ENCODE measurements around the gene GRM5.
"Not testable (repeated sequence)": the region's sequence is repeated elsewhere in the genome, so short reads cannot be mapped to it uniquely, and the experiment has no call there.

Gene GRM5

DNA sequence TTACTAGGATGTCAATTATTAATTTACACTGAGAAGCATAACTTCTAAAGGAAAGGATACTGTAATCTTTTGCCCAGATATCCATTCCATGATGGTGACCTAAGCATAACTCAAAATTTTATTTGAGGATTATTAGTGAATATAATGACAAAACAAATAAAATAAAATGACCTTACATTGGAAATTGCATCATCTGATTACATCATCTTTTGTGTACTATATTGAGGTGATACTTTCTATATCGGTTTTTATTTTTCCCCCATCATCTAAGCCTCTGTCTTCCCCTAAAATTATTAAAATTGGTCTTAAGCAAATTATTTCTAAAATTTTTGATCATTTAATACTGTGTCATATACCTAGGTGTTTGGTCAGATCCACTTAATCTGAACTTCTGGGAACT lies 578.1 kb downstream of the GRM5 start:
- no peaks in the 10 kb centered on the region for H3K9me3 ChIP-seq (ENCODE audit: control insufficient read depth in 1 of 2, low read length in 2 of 2)
- no peaks in the 10 kb centered on the region for H3K27me3 ChIP-seq (ENCODE audit: control insufficient read depth in 1 of 2, insufficient read depth in 2 of 2, low read length in 2 of 2)
- no peak overlapping the region for H3K27ac ChIP-seq (ENCODE audit: low read depth, low read length)
- no peaks in the 10 kb centered on the region for H3K36me3 ChIP-seq (ENCODE audit: control insufficient read depth in 1 of 2, insufficient read depth in 2 of 2, low read length in 2 of 2)
- H3K4me3 ChIP-seq (ENCODE audit: low read depth in 1 of 2, low read length in 2 of 2) = no peak overlapping the region
- H3K9ac ChIP-seq (ENCODE audit: low read depth in 1 of 2, low read length in 2 of 2) = no peak overlapping the region
- H3K4me1 ChIP-seq (ENCODE audit: control insufficient read depth in 1 of 2, insufficient read depth in 2 of 2, low read length in 2 of 2) = no peaks in the 10 kb centered on the region

- Histone ChIP-seq H3K27me3 (ENCODE audit: control insufficient read depth in 1 of 2, insufficient read depth in 2 of 2, low read length in 2 of 2) (no peaks in the 10 kb centered on the region), H3K4me3 (ENCODE audit: low read depth in 1 of 2, low read length in 2 of 2) (no peak overlapping the region), H3K36me3 (ENCODE audit: control insufficient read depth in 1 of 2, insufficient read depth in 2 of 2, low read length in 2 of 2) (no peaks in the 10 kb centered on the region), H3K4me1 (ENCODE audit: control insufficient read depth in 1 of 2, insufficient read depth in 2 of 2, low read length in 2 of 2) (no peaks in the 10 kb centered on the region), H3K27ac (ENCODE audit: low read depth, low read length) (no peak overlapping the region), H3K9ac (ENCODE audit: low read depth in 1 of 2, low read length in 2 of 2) (no peak overlapping the region), H3K9me3 (ENCODE audit: control insufficient read depth in 1 of 2, low read length in 2 of 2) (no peaks in the 10 kb centered on the region)
These were observed 580.7 kb downstream of the GRM5 start for GRCh38 chr11:88484873-88485621.

GRCh38 chr11:88482871-88483301 lies 582.9 kb downstream of the GRM5 start:
- Histone ChIP-seq H3K36me3 (ENCODE audit: control insufficient read depth in 1 of 2, insufficient read depth in 2 of 2, low read length in 2 of 2) (no peaks in the 10 kb centered on the region), H3K9ac (ENCODE audit: low read depth in 1 of 2, low read length in 2 of 2) (no peak overlapping the region), H3K27me3 (ENCODE audit: control insufficient read depth in 1 of 2, insufficient read depth in 2 of 2, low read length in 2 of 2) (no peaks in the 10 kb centered on the region), H3K9me3 (ENCODE audit: control insufficient read depth in 1 of 2, low read length in 2 of 2) (no peaks in the 10 kb centered on the region), H3K4me3 (ENCODE audit: low read depth in 1 of 2, low read length in 2 of 2) (no peak overlapping the region), H3K27ac (ENCODE audit: low read depth, low read length) (no peak overlapping the region), H3K4me1 (ENCODE audit: control insufficient read depth in 1 of 2, insufficient read depth in 2 of 2, low read length in 2 of 2) (no peaks in the 10 kb centered on the region)

- H3K27me3 ChIP-seq (ENCODE audit: control insufficient read depth in 1 of 2, insufficient read depth in 2 of 2, low read length in 2 of 2) = no peaks in the 10 kb centered on the region
- H3K4me3 ChIP-seq (ENCODE audit: low read depth in 1 of 2, low read length in 2 of 2) = no peak overlapping the region
- no peaks in the 10 kb centered on the region for H3K9me3 ChIP-seq (ENCODE audit: control insufficient read depth in 1 of 2, low read length in 2 of 2)
- H3K36me3 ChIP-seq (ENCODE audit: control insufficient read depth in 1 of 2, insufficient read depth in 2 of 2, low read length in 2 of 2) = no peaks in the 10 kb centered on the region
- no peak overlapping the region for H3K27ac ChIP-seq (ENCODE audit: low read depth, low read length)
- no peaks in the 10 kb centered on the region for H3K4me1 ChIP-seq (ENCODE audit: control insufficient read depth in 1 of 2, insufficient read depth in 2 of 2, low read length in 2 of 2)
- H3K9ac ChIP-seq (ENCODE audit: low read depth in 1 of 2, low read length in 2 of 2) = no peak overlapping the region
These were observed 585.6 kb downstream of the GRM5 start for GRCh38 chr11:88480223-88480622.

DNA sequence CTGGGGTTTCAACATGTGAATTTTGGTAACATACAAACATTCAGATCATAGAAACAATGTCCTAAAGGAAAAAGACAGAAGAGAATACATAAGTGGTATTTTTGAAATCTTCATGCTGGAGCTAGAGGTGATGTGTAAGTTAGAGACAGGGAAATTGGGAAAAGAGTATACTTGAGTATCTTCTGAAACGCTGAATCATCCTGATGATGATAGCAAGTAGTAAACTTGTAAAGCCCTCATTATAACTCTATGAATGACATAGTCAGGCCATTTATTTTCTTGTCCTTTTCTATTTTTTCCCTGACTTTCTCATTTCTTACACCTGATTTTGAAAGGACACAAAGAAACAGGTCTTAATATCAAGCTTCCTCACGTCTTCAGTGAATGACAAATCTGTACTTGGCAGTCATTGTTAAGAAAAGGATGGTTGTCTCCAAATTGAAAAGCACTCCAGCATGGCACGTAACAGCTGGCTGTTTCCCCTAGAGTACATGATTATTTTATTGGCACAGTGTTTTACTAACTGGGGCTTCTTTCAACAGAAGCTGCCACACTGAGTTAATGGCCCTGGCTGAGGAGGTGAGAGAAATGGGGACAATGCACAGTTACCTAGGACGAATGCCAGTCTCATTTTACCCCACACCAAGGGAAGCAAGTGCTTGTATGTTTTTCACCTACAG lies 587.5 kb downstream of the GRM5 start:
- Histone ChIP-seq H3K27me3 (ENCODE audit: control insufficient read depth in 1 of 2, insufficient read depth in 2 of 2, low read length in 2 of 2) (no peaks in the 10 kb centered on the region), H3K4me3 (ENCODE audit: low read depth in 1 of 2, low read length in 2 of 2) (no peak overlapping the region), H3K9ac (ENCODE audit: low read depth in 1 of 2, low read length in 2 of 2) (no peak overlapping the region), H3K4me1 (ENCODE audit: control insufficient read depth in 1 of 2, insufficient read depth in 2 of 2, low read length in 2 of 2) (no peaks in the 10 kb centered on the region), H3K9me3 (ENCODE audit: control insufficient read depth in 1 of 2, low read length in 2 of 2) (no peaks in the 10 kb centered on the region), H3K36me3 (ENCODE audit: control insufficient read depth in 1 of 2, insufficient read depth in 2 of 2, low read length in 2 of 2) (no peaks in the 10 kb centered on the region), H3K27ac (ENCODE audit: low read depth, low read length) (no peak overlapping the region)

- H3K9ac ChIP-seq (ENCODE audit: low read depth in 1 of 2, low read length in 2 of 2) = no peak overlapping the region
- no peaks in the 10 kb centered on the region for H3K27me3 ChIP-seq (ENCODE audit: control insufficient read depth in 1 of 2, insufficient read depth in 2 of 2, low read length in 2 of 2)
- H3K9me3 ChIP-seq (ENCODE audit: control insufficient read depth in 1 of 2, low read length in 2 of 2) = no peaks in the 10 kb centered on the region
- H3K36me3 ChIP-seq (ENCODE audit: control insufficient read depth in 1 of 2, insufficient read depth in 2 of 2, low read length in 2 of 2) = no peaks in the 10 kb centered on the region
- H3K4me3 ChIP-seq (ENCODE audit: low read depth in 1 of 2, low read length in 2 of 2) = no peak overlapping the region
- no peak overlapping the region for H3K27ac ChIP-seq (ENCODE audit: low read depth, low read length)
- no peaks in the 10 kb centered on the region for H3K4me1 ChIP-seq (ENCODE audit: control insufficient read depth in 1 of 2, insufficient read depth in 2 of 2, low read length in 2 of 2)
These were observed 589.8 kb downstream of the GRM5 start for GRCh38 chr11:88475991-88476418.

GRCh38 chr11:88474655-88475054 lies 591.1 kb downstream of the GRM5 start:
- Histone ChIP-seq H3K27ac (ENCODE audit: low read depth, low read length) (no peak overlapping the region), H3K36me3 (ENCODE audit: control insufficient read depth in 1 of 2, insufficient read depth in 2 of 2, low read length in 2 of 2) (no peaks in the 10 kb centered on the region), H3K27me3 (ENCODE audit: control insufficient read depth in 1 of 2, insufficient read depth in 2 of 2, low read length in 2 of 2) (no peaks in the 10 kb centered on the region), H3K4me3 (ENCODE audit: low read depth in 1 of 2, low read length in 2 of 2) (no peak overlapping the region), H3K9ac (ENCODE audit: low read depth in 1 of 2, low read length in 2 of 2) (no peak overlapping the region), H3K9me3 (ENCODE audit: control insufficient read depth in 1 of 2, low read length in 2 of 2) (no peaks in the 10 kb centered on the region), H3K4me1 (ENCODE audit: control insufficient read depth in 1 of 2, insufficient read depth in 2 of 2, low read length in 2 of 2) (no peaks in the 10 kb centered on the region)

DNA sequence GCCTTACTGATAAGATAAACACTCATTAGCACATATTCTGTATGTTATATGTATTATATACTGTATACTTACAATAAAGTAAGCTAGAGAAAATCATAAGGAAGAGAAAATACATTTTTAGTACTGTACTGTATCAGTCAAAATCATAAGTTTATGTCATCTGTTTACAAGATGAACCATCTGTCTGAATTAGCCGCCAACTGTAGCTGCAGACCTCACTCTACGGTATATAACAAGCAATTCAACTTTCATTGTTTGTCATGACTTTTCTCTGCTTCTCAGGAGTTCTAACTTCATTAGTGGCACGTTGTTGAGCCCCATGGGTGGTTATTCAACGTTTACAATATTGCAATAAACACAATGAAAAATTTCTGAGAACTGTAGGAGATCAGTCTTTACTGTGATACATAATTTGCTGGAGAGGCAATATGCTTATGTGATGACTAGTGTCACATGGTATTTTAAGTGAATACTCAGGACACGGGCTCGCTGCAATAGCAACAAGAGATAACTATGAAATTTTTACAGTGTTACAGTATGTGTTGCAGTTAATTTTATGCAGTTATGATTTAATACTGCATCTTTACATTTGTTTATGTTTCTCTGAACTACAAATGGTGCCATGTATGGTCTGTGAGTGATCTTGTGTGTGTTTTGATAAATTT lies 596.1 kb downstream of the GRM5 start:
- Histone ChIP-seq H3K4me1 (ENCODE audit: control insufficient read depth in 1 of 2, insufficient read depth in 2 of 2, low read length in 2 of 2) (no peaks in the 10 kb centered on the region), H3K27ac (ENCODE audit: low read depth, low read length) (no peak overlapping the region), H3K36me3 (ENCODE audit: control insufficient read depth in 1 of 2, insufficient read depth in 2 of 2, low read length in 2 of 2) (no peaks in the 10 kb centered on the region), H3K27me3 (ENCODE audit: control insufficient read depth in 1 of 2, insufficient read depth in 2 of 2, low read length in 2 of 2) (no peaks in the 10 kb centered on the region), H3K4me3 (ENCODE audit: low read depth in 1 of 2, low read length in 2 of 2) (no peak overlapping the region), H3K9ac (ENCODE audit: low read depth in 1 of 2, low read length in 2 of 2) (no peak overlapping the region), H3K9me3 (ENCODE audit: control insufficient read depth in 1 of 2, low read length in 2 of 2) (no peaks in the 10 kb centered on the region)

- no peaks in the 10 kb centered on the region for H3K36me3 ChIP-seq (ENCODE audit: control insufficient read depth in 1 of 2, insufficient read depth in 2 of 2, low read length in 2 of 2)
- H3K4me1 ChIP-seq (ENCODE audit: control insufficient read depth in 1 of 2, insufficient read depth in 2 of 2, low read length in 2 of 2) = no peaks in the 10 kb centered on the region
- H3K27ac ChIP-seq (ENCODE audit: low read depth, low read length) = no peak overlapping the region
- no peak overlapping the region for H3K9ac ChIP-seq (ENCODE audit: low read depth in 1 of 2, low read length in 2 of 2)
- H3K4me3 ChIP-seq (ENCODE audit: low read depth in 1 of 2, low read length in 2 of 2) = no peak overlapping the region
- no peaks in the 10 kb centered on the region for H3K27me3 ChIP-seq (ENCODE audit: control insufficient read depth in 1 of 2, insufficient read depth in 2 of 2, low read length in 2 of 2)
- no peaks in the 10 kb centered on the region for H3K9me3 ChIP-seq (ENCODE audit: control insufficient read depth in 1 of 2, low read length in 2 of 2)
These were observed 601.3 kb downstream of the GRM5 start for GRCh38 chr11:88464528-88464927.

DNA sequence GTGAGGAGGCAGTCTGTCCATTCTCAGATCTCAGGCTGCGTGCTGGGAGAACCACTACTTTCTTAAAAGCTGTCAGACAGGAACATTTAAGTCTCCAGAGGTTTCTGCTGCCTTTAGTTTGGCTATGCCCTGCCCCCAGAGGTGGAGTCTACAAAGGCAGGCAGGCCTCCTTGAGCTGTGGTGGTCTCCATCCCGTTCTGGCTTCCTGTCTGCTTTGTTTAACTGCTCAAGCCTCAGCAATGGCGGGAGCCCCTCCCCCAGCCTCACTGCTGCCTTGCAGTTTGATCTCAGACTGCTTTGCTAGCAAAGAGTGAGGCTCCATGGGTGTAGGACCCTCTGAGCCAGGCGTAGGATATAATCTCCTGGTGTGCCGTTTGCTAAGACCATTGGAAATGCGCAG lies 602.5 kb downstream of the GRM5 start:
- not testable (repeated sequence) for H3K4me3 ChIP-seq (ENCODE audit: low read depth in 1 of 2, low read length in 2 of 2); H3K4me1 ChIP-seq (ENCODE audit: control insufficient read depth in 1 of 2, insufficient read depth in 2 of 2, low read length in 2 of 2); H3K9ac ChIP-seq (ENCODE audit: low read depth in 1 of 2, low read length in 2 of 2); H3K27me3 ChIP-seq (ENCODE audit: control insufficient read depth in 1 of 2, insufficient read depth in 2 of 2, low read length in 2 of 2); H3K9me3 ChIP-seq (ENCODE audit: control insufficient read depth in 1 of 2, low read length in 2 of 2); H3K27ac ChIP-seq (ENCODE audit: low read depth, low read length); H3K36me3 ChIP-seq (ENCODE audit: control insufficient read depth in 1 of 2, insufficient read depth in 2 of 2, low read length in 2 of 2)

Data from duodenal mucosa (tissue), 2 donors.